GM12892 (cell line): ENCODE measurements around the gene GNB2.
A peak's percentile ranks its signal among the peaks of the same experiment; 100 is the strongest.

ENCODE experiments used
- DNase-seq: peaks from one replicate; pipeline ENCODE4 v3.0.0; 2011; ENCODE audit not compliant: insufficient read length
- FAIRE-seq: peaks from 2 replicates; lab custom pipeline; 2011; peaks lifted over from hg19 to GRCh38; lab: Jason Lieb, UNC
- POLR2A ChIP-seq: IDR thresholded peaks from 2 replicates; pipeline ENCODE4 v1.6.1; 2011; ENCODE audit warnings: low read depth, low read length, control low read depth
- POLR2AphosphoS5 ChIP-seq: IDR thresholded peaks from 2 replicates; pipeline ENCODE4 v1.6.1; 2011; ENCODE audit warnings: low read depth, low read length, control low read depth
- TAF1 ChIP-seq: IDR thresholded peaks from 2 replicates; pipeline ENCODE4 v1.6.1; 2011; ENCODE audit warnings: low read depth, mild to moderate bottlenecking, control low read depth, low read length, borderline replicate concordance

GNB2 gene

GRCh38 chr7:100670074-100670473 lies 3.5 kb upstream of the GNB2 start:
- DNase-seq = no peak
- no peak for TF ChIP-seq POLR2A
- no peak for TF ChIP-seq POLR2AphosphoS5
- no peak for TF ChIP-seq TAF1
- no peak for FAIRE-seq

- DNase-seq (no peak), FAIRE-seq (no peak)
- TF ChIP-seq TAF1 (no peak), POLR2AphosphoS5 (no peak), POLR2A (no peak)
These were observed 1.9 kb upstream of the GNB2 start for GRCh38 chr7:100671353-100672327.

DNA sequence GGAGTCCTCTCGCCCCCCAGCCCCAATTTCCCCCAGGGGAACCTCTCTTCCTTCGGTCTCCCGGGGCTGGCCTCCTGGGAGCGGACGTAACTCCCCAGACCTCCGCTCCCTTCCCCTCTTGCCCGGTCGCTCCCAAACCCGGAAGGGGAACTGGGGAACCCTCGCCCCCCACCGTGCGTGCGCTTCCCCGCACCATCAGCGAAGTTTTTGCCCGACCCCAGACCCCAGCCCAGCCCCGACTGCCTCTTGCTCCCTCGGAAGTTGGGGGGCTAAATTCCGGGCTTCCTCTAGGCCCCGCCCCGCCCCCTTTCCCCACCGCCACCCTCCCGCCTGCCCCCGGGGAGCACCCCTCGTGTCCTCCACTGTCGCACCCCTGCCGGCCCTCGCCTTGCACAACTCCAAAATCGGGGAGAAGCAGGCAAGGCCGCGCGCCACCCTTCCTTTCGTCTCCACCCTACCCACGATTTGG lies 436 bp downstream of the GNB2 start:
- TF ChIP-seq POLR2A = no peak
- TF ChIP-seq TAF1 = no peak
- no peak for TF ChIP-seq POLR2AphosphoS5
- no peak for FAIRE-seq

DNA sequence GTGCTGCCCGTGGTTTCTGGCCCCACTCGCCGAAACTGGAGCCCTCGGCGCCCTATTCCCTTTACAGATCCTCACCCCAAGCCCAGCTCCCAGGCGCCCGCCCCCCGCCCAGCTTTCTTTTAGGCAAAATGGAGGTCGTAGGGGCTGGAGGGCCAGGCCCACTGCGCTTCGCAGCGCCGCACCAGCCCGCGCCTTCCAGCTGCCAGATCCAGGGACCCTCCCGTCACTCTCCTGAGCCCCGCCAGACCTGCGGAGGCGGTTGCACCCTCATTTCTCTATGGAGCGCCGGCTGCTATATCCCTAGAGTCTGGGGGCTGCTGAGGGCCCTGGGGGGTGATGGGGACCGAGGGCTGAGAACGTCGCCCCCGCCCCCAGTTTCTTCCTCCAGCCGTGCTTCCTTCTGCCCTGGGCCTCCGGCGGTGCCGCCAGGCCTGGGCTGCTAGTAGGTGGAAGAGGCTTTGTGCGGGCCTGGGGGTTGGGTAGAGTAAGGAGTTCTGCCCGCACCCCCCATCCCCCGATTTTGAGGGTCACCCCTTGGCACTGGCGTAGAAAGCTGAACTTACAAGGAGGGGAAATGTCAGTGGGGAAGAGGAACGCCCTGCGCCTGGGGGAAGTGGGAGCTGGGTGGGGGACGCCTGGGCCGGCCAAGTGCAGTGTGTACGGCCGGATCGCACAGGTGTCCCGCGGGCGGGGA lies 1.0 kb downstream of the GNB2 start:
- DNase-seq = peak; percentile 22

More for the DNA sequence above, 436 bp downstream of the GNB2 start:
- DNase-seq = peak; percentile 23

DNA sequence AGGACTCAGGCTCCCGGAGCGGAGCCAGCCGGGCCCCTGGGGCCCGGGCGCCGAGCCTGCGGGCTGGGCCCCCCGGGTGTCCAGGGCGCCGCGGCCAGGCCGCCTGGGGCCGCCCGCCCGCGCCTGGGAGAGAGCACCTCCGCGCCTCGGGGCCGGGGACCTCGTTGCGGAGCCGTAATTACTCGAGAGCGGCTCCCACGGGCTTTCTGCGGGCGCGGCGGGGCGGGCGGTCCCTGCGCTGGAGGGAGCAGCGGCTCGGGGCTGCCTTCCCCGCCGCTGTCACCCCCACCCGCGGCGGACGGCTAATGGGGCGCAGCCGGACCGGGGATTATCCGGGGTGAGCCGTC lies 1.5 kb downstream of the GNB2 start:
- peak; percentile 24 for DNase-seq
- TF ChIP-seq TAF1 (no peak), POLR2AphosphoS5 (no peak), POLR2A (no peak)
- FAIRE-seq = no peak

More for the DNA sequence above, 1.0 kb downstream of the GNB2 start:
- TF ChIP-seq POLR2A (no peak), POLR2AphosphoS5 (no peak), TAF1 (no peak)
- FAIRE-seq = no peak

GRCh38 chr7:100675581-100676350 lies 2.2 kb downstream of the GNB2 start:
- FAIRE-seq (peak; percentile 85), DNase-seq (peak; percentile 77)
- TF ChIP-seq POLR2AphosphoS5 (0 out of 2 replicates have a peak, but pooled peaks have one; percentile 22), POLR2A (no peak), TAF1 (no peak)

- FAIRE-seq (no peak), DNase-seq (peak; percentile 16)
- TF ChIP-seq POLR2A = no peak
- TF ChIP-seq POLR2AphosphoS5 = no peak
- TF ChIP-seq TAF1 = no peak
These were observed 3.2 kb downstream of the GNB2 start for GRCh38 chr7:100676501-100677306.

DNA sequence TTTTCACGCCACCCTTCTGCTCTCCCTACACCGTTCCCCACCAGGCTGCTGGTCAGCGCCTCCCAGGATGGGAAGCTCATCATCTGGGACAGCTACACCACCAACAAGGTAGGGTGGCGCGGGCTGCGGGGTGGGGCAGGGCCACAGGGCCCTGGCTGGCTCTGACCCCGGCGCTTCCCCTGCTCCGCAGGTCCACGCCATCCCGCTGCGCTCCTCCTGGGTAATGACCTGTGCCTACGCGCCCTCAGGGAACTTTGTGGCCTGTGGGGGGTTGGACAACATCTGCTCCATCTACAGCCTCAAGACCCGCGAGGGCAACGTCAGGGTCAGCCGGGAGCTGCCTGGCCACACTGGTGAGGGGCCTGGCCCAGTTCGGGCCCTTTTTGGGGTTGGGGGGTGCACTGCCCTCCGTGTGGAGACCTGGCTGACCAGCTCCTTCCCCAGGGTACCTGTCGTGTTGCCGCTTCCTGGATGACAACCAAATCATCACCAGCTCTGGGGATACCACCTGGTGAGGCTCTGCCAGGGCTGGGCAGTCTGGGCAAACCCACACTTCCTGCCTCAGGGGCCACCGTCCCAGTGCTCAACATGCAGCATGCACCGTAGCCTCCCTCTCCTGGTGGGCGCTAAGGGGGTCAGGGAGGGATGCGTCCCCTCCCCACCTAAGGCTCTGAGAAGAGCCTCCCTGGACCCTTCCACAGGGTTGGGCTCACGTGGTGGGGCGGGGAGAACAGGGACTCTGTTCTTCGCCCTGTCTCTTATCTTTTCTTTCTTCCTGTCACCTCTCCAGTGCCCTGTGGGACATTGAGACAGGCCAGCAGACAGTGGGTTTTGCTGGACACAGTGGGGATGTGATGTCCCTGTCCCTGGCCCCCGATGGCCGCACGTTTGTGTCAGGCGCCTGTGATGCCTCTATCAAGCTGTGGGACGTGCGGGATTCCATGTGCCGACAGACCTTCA lies 4.0 kb downstream of the GNB2 start:
- TF ChIP-seq TAF1 (no peak), POLR2A (no peak; the same call in 1 of the 2 replicates), POLR2AphosphoS5 (peak; percentile 37)
- DNase-seq (peak; percentile 15), FAIRE-seq (no peak)

- no peak for FAIRE-seq
- DNase-seq = peak; percentile 23
- TF ChIP-seq POLR2AphosphoS5 = no peak
- TF ChIP-seq POLR2A = 0 out of 2 replicates have a peak, but pooled peaks have one; percentile 23
- no peak for TF ChIP-seq TAF1
These were observed 4.9 kb downstream of the GNB2 start for GRCh38 chr7:100678291-100678984.
